HEK293 (cell line): ENCODE results near the gene CTNNA2.

ENCODE experiments used
- CTCF ChIA-PET: fragments of 350-600 bp; formaldehyde crosslinking; extraction: SDS; loops from one replicate; lab custom pipeline; 2021; ENCODE audit warnings: antibody characterized with exemption; lab: Yijun Ruan, JAX
- POLR2A ChIA-PET: fragments of 300-600 bp; formaldehyde crosslinking; extraction: SDS; loops from one replicate; lab custom pipeline; 2020; ENCODE audit warnings: antibody characterized with exemption, inconsistent platforms; lab: Yijun Ruan, JAX
- H3K27ac ChIP-seq: fragments of 200-500 bp; sonication (Bioruptor generic); 2 replicates; pipeline ENCODE4 v1.5.1; 2014; ENCODE audit warnings: low read depth, low read length, control low read depth, inconsistent platforms; ENCODE audit errors: extremely low read depth
- H3K36me3 ChIP-seq, 2 experiments: fragments of 200-500 bp in 1 of 2; sonication (Bioruptor generic) in 1 of 2; 1 replicate in 1 of 2; 2 replicates in 1 of 2; pipeline ENCODE4 v1.5.1; 2014 to 2017; ENCODE audit warnings: inconsistent platforms in 2 of 2, low read length in 2 of 2; ENCODE audit not compliant: control insufficient read depth in 2 of 2, insufficient read depth in 1 of 2
- H3K4me1 ChIP-seq: fragments of 200-500 bp; sonication (Bioruptor generic); 2 replicates; pipeline ENCODE4 v1.5.1; 2014; ENCODE audit warnings: mild to moderate bottlenecking, low read length, inconsistent platforms; ENCODE audit not compliant: control insufficient read depth, insufficient read depth
- H3K4me3 ChIP-seq: 2 replicates; pipeline ENCODE4 v1.5.1; 2011; ENCODE audit warnings: low read depth, mild to moderate bottlenecking, control low read depth, low read length, moderate library complexity
- H3K9me3 ChIP-seq: fragments of 200-500 bp; sonication (Bioruptor generic); 2 replicates; pipeline ENCODE4 v1.5.1; 2014; ENCODE audit warnings: low read depth, low read length, inconsistent platforms; ENCODE audit not compliant: control insufficient read depth, insufficient read depth
- GFI1B ChIP-seq: fragments of 450-650 bp; formaldehyde crosslinking; IDR thresholded peaks from 2 replicates; pipeline ENCODE4 v1.5.1; 2016; ENCODE audit warnings: missing biosample characterization, missing genetic modification characterization
- HOXD13 ChIP-seq: sonication (generic); formaldehyde crosslinking; IDR thresholded peaks from 2 replicates; pipeline ENCODE4 v1.8.0; 2022; ENCODE audit warnings: missing genetic modification reagents, borderline replicate concordance
- KLF16 ChIP-seq: fragments of 450-650 bp; formaldehyde crosslinking; IDR thresholded peaks from 2 replicates; pipeline ENCODE4 v1.5.1; 2017; ENCODE audit warnings: missing biosample characterization, missing genetic modification characterization
- SETDB1 ChIP-seq: IDR thresholded peaks from one replicate; pipeline ENCODE4 v1.6.1; 2017; ENCODE audit warnings: mild to moderate bottlenecking, low read length, moderate library complexity, mixed read lengths; ENCODE audit not compliant: insufficient read length
- SP3 ChIP-seq: fragments of 450-650 bp; formaldehyde crosslinking; IDR thresholded peaks from 2 replicates; pipeline ENCODE4 v1.5.1; 2016; ENCODE audit warnings: missing biosample characterization, missing genetic modification characterization
- TRIM28 ChIP-seq: IDR thresholded peaks from 2 replicates; pipeline ENCODE4 v1.6.1; 2011; ENCODE audit warnings: low read length, control low read depth, borderline replicate concordance
- ZBTB7A ChIP-seq: fragments of 450-650 bp; formaldehyde crosslinking; IDR thresholded peaks from 2 replicates; pipeline ENCODE4 v1.5.1; 2016; ENCODE audit warnings: low read depth, missing biosample characterization, missing genetic modification characterization
- ZNF132 ChIP-seq: fragments of 450-650 bp; formaldehyde crosslinking; IDR thresholded peaks from 2 replicates; pipeline ENCODE4 v1.5.1; 2017; ENCODE audit warnings: missing biosample characterization, missing genetic modification characterization, borderline replicate concordance
- ZNF140 ChIP-seq: fragments of 450-650 bp; formaldehyde crosslinking; IDR thresholded peaks from 2 replicates; pipeline ENCODE4 v1.5.1; 2016; ENCODE audit warnings: missing biosample characterization, missing genetic modification characterization
- ZNF169 ChIP-seq: fragments of 450-650 bp; formaldehyde crosslinking; IDR thresholded peaks from 2 replicates; pipeline ENCODE4 v1.5.1; 2016; ENCODE audit warnings: missing biosample characterization, missing genetic modification characterization
- ZNF184 ChIP-seq: fragments of 450-650 bp; IDR thresholded peaks from 2 replicates; pipeline ENCODE4 v1.5.1; 2018; ENCODE audit warnings: missing biosample characterization, mild to moderate bottlenecking, missing genetic modification characterization
- ZNF211 ChIP-seq: fragments of 450-650 bp; formaldehyde crosslinking; IDR thresholded peaks from 2 replicates; pipeline ENCODE4 v1.5.1; 2016; ENCODE audit warnings: low read depth, missing biosample characterization, missing genetic modification characterization
- ZNF223 ChIP-seq: fragments of 450-650 bp; formaldehyde crosslinking; IDR thresholded peaks from 2 replicates; pipeline ENCODE4 v1.5.1; 2016; ENCODE audit warnings: missing biosample characterization, missing genetic modification characterization
- ZNF302 ChIP-seq: fragments of 450-650 bp; formaldehyde crosslinking; IDR thresholded peaks from 2 replicates; pipeline ENCODE4 v1.5.1; 2016; ENCODE audit warnings: missing biosample characterization, missing genetic modification characterization, low read depth
- ZNF350 ChIP-seq: fragments of 450-650 bp; formaldehyde crosslinking; IDR thresholded peaks from 2 replicates; pipeline ENCODE4 v1.5.0; 2017; ENCODE audit warnings: missing biosample characterization, mild to moderate bottlenecking, missing genetic modification characterization
- ZNF37A ChIP-seq: fragments of 450-650 bp; IDR thresholded peaks from 2 replicates; pipeline ENCODE4 v1.5.1; 2018; ENCODE audit warnings: missing biosample characterization, missing genetic modification characterization
- ZNF416 ChIP-seq: fragments of 450-650 bp; formaldehyde crosslinking; IDR thresholded peaks from 2 replicates; pipeline ENCODE4 v1.5.1; 2016; ENCODE audit warnings: missing biosample characterization, missing genetic modification characterization
- ZNF48 ChIP-seq: fragments of 450-650 bp; formaldehyde crosslinking; IDR thresholded peaks from 2 replicates; pipeline ENCODE4 v1.5.1; 2016; ENCODE audit warnings: missing biosample characterization, missing genetic modification characterization
- ZNF514 ChIP-seq: fragments of 450-650 bp; formaldehyde crosslinking; IDR thresholded peaks from 2 replicates; pipeline ENCODE4 v1.5.1; 2016; ENCODE audit warnings: missing biosample characterization, missing genetic modification characterization
- ZNF654 ChIP-seq: fragments of 450-650 bp; formaldehyde crosslinking; IDR thresholded peaks from 2 replicates; pipeline ENCODE4 v1.5.1; 2016; ENCODE audit warnings: low read depth, missing biosample characterization, missing genetic modification characterization
- ZNF658 ChIP-seq: fragments of 450-650 bp; formaldehyde crosslinking; IDR thresholded peaks from 2 replicates; pipeline ENCODE4; 2016; ENCODE audit warnings: missing biosample characterization, missing genetic modification characterization
- ZNF701 ChIP-seq: fragments of 450-650 bp; formaldehyde crosslinking; IDR thresholded peaks from 2 replicates; pipeline ENCODE4 v1.5.1; 2016; ENCODE audit warnings: missing biosample characterization, missing genetic modification characterization
- TF ChIP-seq, protein P1 (sequence below): fragments of 450-650 bp; formaldehyde crosslinking; IDR thresholded peaks from 2 replicates; pipeline ENCODE4 v1.5.1; 2016; ENCODE audit warnings: missing biosample characterization, missing genetic modification characterization
- TF ChIP-seq, protein P2 (sequence below): fragments of 450-650 bp; formaldehyde crosslinking; IDR thresholded peaks from 2 replicates; pipeline ENCODE4; 2016; ENCODE audit warnings: missing biosample characterization, missing genetic modification characterization
- TF ChIP-seq, protein P3 (sequence below): fragments of 450-650 bp; IDR thresholded peaks from 2 replicates; pipeline ENCODE4 v1.5.1; 2018; ENCODE audit warnings: missing biosample characterization, missing genetic modification characterization
- TF ChIP-seq, protein P4 (sequence below): fragments of 450-650 bp; formaldehyde crosslinking; IDR thresholded peaks from 2 replicates; pipeline ENCODE4 v1.5.0; 2017; ENCODE audit warnings: missing biosample characterization, missing genetic modification characterization, borderline replicate concordance
- TF ChIP-seq, protein P5 (sequence below): fragments of 450-650 bp; formaldehyde crosslinking; IDR thresholded peaks from 2 replicates; pipeline ENCODE4 v1.5.1; 2016; ENCODE audit warnings: missing biosample characterization, missing genetic modification characterization
- TF ChIP-seq, protein P6 (sequence below): fragments of 450-650 bp; formaldehyde crosslinking; IDR thresholded peaks from 2 replicates; pipeline ENCODE4 v1.5.1; 2017; ENCODE audit warnings: missing biosample characterization, missing genetic modification characterization

Gene CTNNA2

DNA sequence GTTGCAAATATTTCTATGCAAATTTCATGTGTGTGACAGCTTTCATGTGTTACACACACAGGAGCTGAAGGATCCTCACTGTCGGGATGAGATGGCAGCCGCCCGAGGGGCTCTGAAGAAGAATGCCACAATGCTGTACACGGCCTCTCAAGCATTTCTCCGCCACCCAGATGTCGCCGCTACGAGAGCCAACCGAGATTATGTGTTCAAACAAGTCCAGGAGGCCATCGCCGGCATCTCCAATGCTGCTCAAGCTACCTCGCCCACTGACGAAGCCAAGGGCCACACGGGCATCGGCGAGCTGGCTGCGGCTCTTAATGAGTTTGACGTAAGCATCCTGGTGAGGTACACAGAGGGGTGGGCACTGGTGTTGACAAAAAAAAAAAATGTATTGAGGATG lies 361.2 kb downstream of the CTNNA2 start:
- TF ChIP-seq, protein P1, sequence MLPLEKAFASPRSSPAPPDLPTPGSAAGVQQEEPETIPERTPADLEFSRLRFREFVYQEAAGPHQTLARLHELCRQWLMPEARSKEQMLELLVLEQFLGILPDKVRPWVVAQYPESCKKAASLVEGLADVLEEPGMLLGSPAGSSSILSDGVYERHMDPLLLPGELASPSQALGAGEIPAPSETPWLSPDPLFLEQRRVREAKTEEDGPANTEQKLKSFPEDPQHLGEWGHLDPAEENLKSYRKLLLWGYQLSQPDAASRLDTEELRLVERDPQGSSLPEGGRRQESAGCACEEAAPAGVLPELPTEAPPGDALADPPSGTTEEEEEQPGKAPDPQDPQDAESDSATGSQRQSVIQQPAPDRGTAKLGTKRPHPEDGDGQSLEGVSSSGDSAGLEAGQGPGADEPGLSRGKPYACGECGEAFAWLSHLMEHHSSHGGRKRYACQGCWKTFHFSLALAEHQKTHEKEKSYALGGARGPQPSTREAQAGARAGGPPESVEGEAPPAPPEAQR (tag by site-specific recombination) = no peak
- TF ChIP-seq ZNF658 (tag by site-specific recombination) (no peak), GFI1B (tag by site-specific recombination) (no peak), KLF16 (tag by site-specific recombination) (no peak), ZNF514 (tag by site-specific recombination) (no peak), ZNF416 (tag by site-specific recombination) (no peak), SP3 (no peak), ZNF302 (tag by site-specific recombination) (no peak), HOXD13 (CRISPR knock-in tag) (no peak), SETDB1 (no peak), ZNF140 (no peak), ZNF132 (tag by site-specific recombination) (no peak), TRIM28 (no peak), ZNF169 (tag by site-specific recombination) (no peak), ZNF184 (tag by site-specific recombination) (no peak)
- TF ChIP-seq, protein P2, sequence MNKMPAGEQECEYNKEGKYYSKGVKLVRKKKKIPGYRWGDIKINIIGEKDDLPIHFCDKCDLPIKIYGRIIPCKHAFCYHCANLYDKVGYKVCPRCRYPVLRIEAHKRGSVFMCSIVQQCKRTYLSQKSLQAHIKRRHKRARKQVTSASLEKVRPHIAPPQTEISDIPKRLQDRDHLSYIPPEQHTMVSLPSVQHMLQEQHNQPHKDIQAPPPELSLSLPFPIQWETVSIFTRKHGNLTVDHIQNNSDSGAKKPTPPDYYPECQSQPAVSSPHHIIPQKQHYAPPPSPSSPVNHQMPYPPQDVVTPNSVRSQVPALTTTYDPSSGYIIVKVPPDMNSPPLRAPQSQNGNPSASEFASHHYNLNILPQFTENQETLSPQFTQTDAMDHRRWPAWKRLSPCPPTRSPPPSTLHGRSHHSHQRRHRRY (tag by site-specific recombination) = no peak
- TF ChIP-seq, protein P3, sequence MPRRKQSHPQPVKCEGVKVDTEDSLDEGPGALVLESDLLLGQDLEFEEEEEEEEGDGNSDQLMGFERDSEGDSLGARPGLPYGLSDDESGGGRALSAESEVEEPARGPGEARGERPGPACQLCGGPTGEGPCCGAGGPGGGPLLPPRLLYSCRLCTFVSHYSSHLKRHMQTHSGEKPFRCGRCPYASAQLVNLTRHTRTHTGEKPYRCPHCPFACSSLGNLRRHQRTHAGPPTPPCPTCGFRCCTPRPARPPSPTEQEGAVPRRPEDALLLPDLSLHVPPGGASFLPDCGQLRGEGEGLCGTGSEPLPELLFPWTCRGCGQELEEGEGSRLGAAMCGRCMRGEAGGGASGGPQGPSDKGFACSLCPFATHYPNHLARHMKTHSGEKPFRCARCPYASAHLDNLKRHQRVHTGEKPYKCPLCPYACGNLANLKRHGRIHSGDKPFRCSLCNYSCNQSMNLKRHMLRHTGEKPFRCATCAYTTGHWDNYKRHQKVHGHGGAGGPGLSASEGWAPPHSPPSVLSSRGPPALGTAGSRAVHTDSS = no peak
- Histone ChIP-seq H3K9me3 (no peaks in the 10 kb centered on the region), H3K36me3 (no peaks in the 10 kb centered on the region), H3K27ac (no peak overlapping the region), H3K4me1 (no peaks in the 10 kb centered on the region), H3K4me3 (no peak overlapping the region)
- CTCF ChIA-PET = interaction anchor here (0.6 kb wide), 1 partner anchor 325 kb away, joined by 4 read pairs; no protein-coding TSS in a partner anchor
- POLR2A ChIA-PET = no interaction called here

DNA sequence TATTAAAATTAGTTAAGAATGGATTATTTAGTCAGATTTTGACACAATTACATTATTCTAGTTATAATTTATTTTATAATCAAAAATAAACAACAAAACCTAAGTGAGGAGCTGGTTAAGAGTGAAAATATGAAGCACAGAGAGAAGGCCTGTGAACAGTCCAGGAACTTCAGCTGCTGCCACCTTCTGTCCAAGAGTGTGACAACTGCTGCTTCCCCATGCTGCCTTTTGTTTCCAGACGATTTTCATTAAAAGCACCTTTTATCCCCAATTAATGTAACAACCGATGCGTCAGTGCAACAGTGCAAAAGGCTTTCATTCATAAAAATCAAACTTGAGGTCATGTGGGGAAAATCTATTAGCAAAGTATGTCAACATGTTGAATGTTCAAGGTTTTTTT lies 363.6 kb downstream of the CTNNA2 start:
- Histone ChIP-seq H3K9me3 (no peaks in the 10 kb centered on the region), H3K4me3 (no peak overlapping the region), H3K36me3 (no peaks in the 10 kb centered on the region), H3K27ac (no peak overlapping the region), H3K4me1 (no peaks in the 10 kb centered on the region)
- ChIA-PET CTCF (interaction anchor here (0.6 to 1.5 kb wide), 3 partner anchors 9 to 653 kb away, joined by 3 to 4 read pairs (median 3); no protein-coding TSS in a partner anchor), POLR2A (no interaction called here)
- TF ChIP-seq, protein P4, sequence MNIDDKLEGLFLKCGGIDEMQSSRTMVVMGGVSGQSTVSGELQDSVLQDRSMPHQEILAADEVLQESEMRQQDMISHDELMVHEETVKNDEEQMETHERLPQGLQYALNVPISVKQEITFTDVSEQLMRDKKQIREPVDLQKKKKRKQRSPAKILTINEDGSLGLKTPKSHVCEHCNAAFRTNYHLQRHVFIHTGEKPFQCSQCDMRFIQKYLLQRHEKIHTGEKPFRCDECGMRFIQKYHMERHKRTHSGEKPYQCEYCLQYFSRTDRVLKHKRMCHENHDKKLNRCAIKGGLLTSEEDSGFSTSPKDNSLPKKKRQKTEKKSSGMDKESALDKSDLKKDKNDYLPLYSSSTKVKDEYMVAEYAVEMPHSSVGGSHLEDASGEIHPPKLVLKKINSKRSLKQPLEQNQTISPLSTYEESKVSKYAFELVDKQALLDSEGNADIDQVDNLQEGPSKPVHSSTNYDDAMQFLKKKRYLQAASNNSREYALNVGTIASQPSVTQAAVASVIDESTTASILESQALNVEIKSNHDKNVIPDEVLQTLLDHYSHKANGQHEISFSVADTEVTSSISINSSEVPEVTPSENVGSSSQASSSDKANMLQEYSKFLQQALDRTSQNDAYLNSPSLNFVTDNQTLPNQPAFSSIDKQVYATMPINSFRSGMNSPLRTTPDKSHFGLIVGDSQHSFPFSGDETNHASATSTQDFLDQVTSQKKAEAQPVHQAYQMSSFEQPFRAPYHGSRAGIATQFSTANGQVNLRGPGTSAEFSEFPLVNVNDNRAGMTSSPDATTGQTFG = no peak
- no peak for TF ChIP-seq ZNF132 (tag by site-specific recombination)
- TF ChIP-seq ZNF48 (tag by site-specific recombination) = no peak
- no peak for TF ChIP-seq ZNF701 (tag by site-specific recombination)
- TF ChIP-seq, protein P5, sequence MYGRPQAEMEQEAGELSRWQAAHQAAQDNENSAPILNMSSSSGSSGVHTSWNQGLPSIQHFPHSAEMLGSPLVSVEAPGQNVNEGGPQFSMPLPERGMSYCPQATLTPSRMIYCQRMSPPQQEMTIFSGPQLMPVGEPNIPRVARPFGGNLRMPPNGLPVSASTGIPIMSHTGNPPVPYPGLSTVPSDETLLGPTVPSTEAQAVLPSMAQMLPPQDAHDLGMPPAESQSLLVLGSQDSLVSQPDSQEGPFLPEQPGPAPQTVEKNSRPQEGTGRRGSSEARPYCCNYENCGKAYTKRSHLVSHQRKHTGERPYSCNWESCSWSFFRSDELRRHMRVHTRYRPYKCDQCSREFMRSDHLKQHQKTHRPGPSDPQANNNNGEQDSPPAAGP (tag by site-specific recombination) = no peak
- TF ChIP-seq, protein P6, sequence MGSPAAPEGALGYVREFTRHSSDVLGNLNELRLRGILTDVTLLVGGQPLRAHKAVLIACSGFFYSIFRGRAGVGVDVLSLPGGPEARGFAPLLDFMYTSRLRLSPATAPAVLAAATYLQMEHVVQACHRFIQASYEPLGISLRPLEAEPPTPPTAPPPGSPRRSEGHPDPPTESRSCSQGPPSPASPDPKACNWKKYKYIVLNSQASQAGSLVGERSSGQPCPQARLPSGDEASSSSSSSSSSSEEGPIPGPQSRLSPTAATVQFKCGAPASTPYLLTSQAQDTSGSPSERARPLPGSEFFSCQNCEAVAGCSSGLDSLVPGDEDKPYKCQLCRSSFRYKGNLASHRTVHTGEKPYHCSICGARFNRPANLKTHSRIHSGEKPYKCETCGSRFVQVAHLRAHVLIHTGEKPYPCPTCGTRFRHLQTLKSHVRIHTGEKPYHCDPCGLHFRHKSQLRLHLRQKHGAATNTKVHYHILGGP (tag by site-specific recombination) = no peak
- no peak for TF ChIP-seq ZBTB7A
- TF ChIP-seq ZNF350 (tag by site-specific recombination) = no peak
- TF ChIP-seq ZNF302 (tag by site-specific recombination) = no peak
- TF ChIP-seq ZNF654 = no peak
- TF ChIP-seq ZNF223 = no peak
- no peak for TF ChIP-seq ZNF37A
- TF ChIP-seq ZNF211 (tag by site-specific recombination) = no peak
